Measurements from ENCODE around the gene HMGB4. TPM values are rescaled to one million over a fixed set of nuclear protein-coding genes. Genes with fewer than 3 reads are reported as not detected.

The HMGB4 gene
- total RNA-seq, 4 donors from 2014 or later: not detected

DNA sequence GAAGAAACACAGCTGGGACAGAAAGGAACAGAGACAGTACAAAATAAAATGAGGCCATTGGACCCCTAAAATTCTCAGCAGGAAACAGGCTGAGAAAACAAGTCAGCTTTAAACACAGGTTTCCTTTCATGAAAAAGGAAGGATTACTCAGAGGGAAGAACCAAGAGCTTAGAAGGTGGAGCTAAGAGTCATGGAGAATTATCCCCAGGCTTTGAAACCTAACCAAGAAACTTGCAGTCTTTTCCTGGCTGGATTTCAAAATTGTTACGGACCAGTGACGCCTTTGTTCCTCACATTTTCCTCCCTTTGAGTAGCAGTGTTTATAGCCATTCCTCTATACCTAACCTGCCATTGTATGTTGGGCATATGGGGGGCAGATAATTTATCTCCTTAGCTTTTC, 8.8 kb downstream of the HMGB4 start:
- in situ Hi-C loops (cut with MboI; ENCODE audit: low pct_ligation_motif_present in 1 of 4, low pct_unique_long_range_greater_than_20kb in 1 of 4, low sequenced_read_pairs in 3 of 4): no loop called here
- TF ChIP-seq, protein P1, sequence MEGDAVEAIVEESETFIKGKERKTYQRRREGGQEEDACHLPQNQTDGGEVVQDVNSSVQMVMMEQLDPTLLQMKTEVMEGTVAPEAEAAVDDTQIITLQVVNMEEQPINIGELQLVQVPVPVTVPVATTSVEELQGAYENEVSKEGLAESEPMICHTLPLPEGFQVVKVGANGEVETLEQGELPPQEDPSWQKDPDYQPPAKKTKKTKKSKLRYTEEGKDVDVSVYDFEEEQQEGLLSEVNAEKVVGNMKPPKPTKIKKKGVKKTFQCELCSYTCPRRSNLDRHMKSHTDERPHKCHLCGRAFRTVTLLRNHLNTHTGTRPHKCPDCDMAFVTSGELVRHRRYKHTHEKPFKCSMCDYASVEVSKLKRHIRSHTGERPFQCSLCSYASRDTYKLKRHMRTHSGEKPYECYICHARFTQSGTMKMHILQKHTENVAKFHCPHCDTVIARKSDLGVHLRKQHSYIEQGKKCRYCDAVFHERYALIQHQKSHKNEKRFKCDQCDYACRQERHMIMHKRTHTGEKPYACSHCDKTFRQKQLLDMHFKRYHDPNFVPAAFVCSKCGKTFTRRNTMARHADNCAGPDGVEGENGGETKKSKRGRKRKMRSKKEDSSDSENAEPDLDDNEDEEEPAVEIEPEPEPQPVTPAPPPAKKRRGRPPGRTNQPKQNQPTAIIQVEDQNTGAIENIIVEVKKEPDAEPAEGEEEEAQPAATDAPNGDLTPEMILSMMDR (IDR thresholded peaks at IDR 0.05): no peak
- TF ChIP-seq EP300 (IDR thresholded peaks at IDR 0.05; ENCODE audit: low read depth) (no peak), POLR2A (IDR thresholded peaks at IDR 0.05) (no peak), POLR2AphosphoS5 (IDR thresholded peaks at IDR 0.05) (no peak)
- no peaks in the 10 kb centered on the region for H3K27me3 ChIP-seq
- no peak for DNase-seq
- H3K27ac ChIP-seq: no peak overlapping the region
- no peaks in the 10 kb centered on the region for H3K4me1 ChIP-seq
- H3K9me3 ChIP-seq: no peaks in the 10 kb centered on the region
- H3K36me3 ChIP-seq: no peaks in the 10 kb centered on the region
- intact Hi-C loops (cut with DNase I; ENCODE audit: low total_unique reads): no loop called here
- no peak overlapping the region for H3K4me3 ChIP-seq
- 65 to 100% methylated on average over 2 of the region's 2 CpGs for WGBS, 2 donors (ENCODE audit: low coverage in 1 of 2)

DNA sequence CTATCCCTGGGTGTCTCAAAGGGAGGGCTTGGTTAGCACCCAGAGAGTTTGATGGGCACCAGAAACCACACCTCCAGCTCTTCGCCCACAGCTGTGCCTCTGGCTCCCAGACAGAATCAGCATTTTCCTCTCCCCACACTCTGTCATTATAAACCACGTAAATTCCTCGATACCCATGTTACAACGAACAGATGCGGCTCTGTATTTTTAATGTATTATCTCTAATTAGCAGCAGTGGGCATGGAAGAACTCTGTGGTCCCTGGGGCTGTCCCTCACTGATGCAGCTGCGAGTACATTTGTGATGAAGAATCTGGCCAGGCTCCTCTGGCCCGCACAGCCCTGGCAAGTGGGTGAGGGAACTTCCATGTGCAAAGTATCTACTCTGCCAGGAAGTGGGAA, 10.8 kb downstream of the HMGB4 start:
- 84% methylated on average over 7 of the region's 7 CpGs; no CpG with 5 or more reads in 1 of the 2 donors for WGBS, 2 donors (ENCODE audit: low coverage in 1 of 2)
- Histone ChIP-seq H3K27ac (no peak overlapping the region), H3K36me3 (no peaks in the 10 kb centered on the region), H3K4me3 (no peak overlapping the region), H3K27me3 (no peaks in the 10 kb centered on the region), H3K4me1 (no peaks in the 10 kb centered on the region), H3K9me3 (no peaks in the 10 kb centered on the region)
- DNase-seq: no peak
- in situ Hi-C loops (cut with MboI; ENCODE audit: low pct_ligation_motif_present in 1 of 4, low pct_unique_long_range_greater_than_20kb in 1 of 4, low sequenced_read_pairs in 3 of 4): no loop called here
- no peak for TF ChIP-seq POLR2A (IDR thresholded peaks at IDR 0.05)
- no peak for TF ChIP-seq EP300 (IDR thresholded peaks at IDR 0.05; ENCODE audit: low read depth)
- TF ChIP-seq POLR2AphosphoS5 (IDR thresholded peaks at IDR 0.05): no peak
- TF ChIP-seq, protein P1 (IDR thresholded peaks at IDR 0.05): no peak
- intact Hi-C loops (cut with DNase I; ENCODE audit: low total_unique reads): no loop called here

DNA sequence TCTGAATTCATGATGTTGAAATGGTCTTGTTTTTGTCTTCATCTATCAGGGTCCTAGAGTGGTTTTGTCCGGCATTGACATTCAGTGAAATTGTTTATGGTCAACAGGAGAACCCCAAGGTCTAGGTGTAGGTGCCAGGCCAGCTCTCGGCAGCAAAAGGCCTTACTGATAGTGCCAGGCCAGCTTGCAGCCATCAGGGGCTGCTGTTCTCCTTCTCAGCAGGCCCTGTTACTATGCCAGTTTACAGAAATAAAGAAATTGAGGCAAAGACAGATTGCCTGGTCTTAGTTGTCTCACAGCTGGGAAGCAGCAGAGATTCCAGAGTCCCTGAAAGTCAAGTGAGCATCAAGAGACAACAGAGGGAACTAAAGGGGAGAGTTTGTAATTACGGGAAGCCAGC, 12.0 kb downstream of the HMGB4 start:
- no peaks in the 10 kb centered on the region for H3K9me3 ChIP-seq
- H3K36me3 ChIP-seq: no peaks in the 10 kb centered on the region
- in situ Hi-C loops (cut with MboI; ENCODE audit: low pct_ligation_motif_present in 1 of 4, low pct_unique_long_range_greater_than_20kb in 1 of 4, low sequenced_read_pairs in 3 of 4) (no loop called here), intact Hi-C loops (cut with DNase I; ENCODE audit: low total_unique reads) (no loop called here)
- no peaks in the 10 kb centered on the region for H3K4me1 ChIP-seq
- DNase-seq: no peak
- H3K4me3 ChIP-seq: no peak overlapping the region
- TF ChIP-seq POLR2A (IDR thresholded peaks at IDR 0.05): no peak
- TF ChIP-seq, protein P1 (IDR thresholded peaks at IDR 0.05): peak in 1 of 5 experiments; percentile 4
- no peak for TF ChIP-seq POLR2AphosphoS5 (IDR thresholded peaks at IDR 0.05)
- TF ChIP-seq EP300 (IDR thresholded peaks at IDR 0.05; ENCODE audit: low read depth): no peak
- no peaks in the 10 kb centered on the region for H3K27me3 ChIP-seq
- 67% methylated on average over 1 to 3 of the region's 3 CpGs for WGBS, 2 donors (ENCODE audit: low coverage in 1 of 2)
- H3K27ac ChIP-seq: no peak overlapping the region

DNA sequence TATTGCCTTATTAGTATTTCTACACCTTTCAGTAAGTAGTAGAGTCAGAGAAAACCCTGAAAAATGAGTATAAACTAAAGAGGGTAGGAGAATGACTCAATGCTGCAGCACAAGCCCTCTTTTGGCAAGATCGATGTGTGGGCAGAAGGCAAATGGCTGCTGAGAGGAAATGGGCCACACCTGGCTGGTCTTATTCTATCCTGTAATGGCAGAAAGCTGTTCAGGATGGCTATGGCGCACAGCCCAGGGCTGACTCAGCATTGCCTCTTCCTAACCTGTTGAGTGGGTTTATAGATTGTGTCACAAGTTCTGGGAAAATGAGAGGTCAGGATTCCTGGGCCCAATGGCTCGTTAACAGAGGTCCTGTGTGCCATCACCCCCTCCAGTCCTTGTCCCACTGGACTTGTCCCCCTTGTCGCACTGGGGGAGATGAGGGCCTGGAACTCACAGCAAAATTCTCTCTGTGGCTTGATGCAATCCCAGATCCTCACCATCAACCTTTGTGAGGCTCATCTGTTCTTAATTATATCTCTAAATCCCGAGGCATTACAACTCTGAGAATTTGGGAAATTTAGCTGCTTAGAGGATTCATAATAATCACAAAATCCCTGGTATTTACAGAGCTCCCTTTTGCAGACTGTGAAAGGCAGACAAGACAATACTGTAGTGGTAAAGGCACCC, 13.2 kb downstream of the HMGB4 start:
- no peak for DNase-seq
- intact Hi-C loops (cut with DNase I; ENCODE audit: low total_unique reads): no loop called here
- Histone ChIP-seq H3K36me3 (no peaks in the 10 kb centered on the region), H3K4me3 (no peak overlapping the region), H3K27me3 (no peaks in the 10 kb centered on the region), H3K27ac (no peak overlapping the region), H3K9me3 (no peaks in the 10 kb centered on the region), H3K4me1 (no peaks in the 10 kb centered on the region)
- in situ Hi-C loops (cut with MboI; ENCODE audit: low pct_ligation_motif_present in 1 of 4, low pct_unique_long_range_greater_than_20kb in 1 of 4, low sequenced_read_pairs in 3 of 4): no loop called here
- WGBS, 2 donors (ENCODE audit: low coverage in 1 of 2): 64 to 70% methylated on average over 4 to 5 of the region's 5 CpGs
- TF ChIP-seq POLR2AphosphoS5 (IDR thresholded peaks at IDR 0.05) (no peak), EP300 (IDR thresholded peaks at IDR 0.05; ENCODE audit: low read depth) (no peak), POLR2A (IDR thresholded peaks at IDR 0.05) (no peak)
- TF ChIP-seq, protein P1 (IDR thresholded peaks at IDR 0.05): no peak
